AG09319 (cell line): ENCODE measurements around the gene PPP4R1.

Experiments
- DNase-seq: peaks from one replicate; pipeline ENCODE4 v3.0.0-alpha.2; 2010; ENCODE audit warnings: low read depth; ENCODE audit errors: extremely low read depth
- CTCF ChIP-seq: IDR thresholded peaks from 2 replicates; pipeline ENCODE4 v1.5.1; 2011; ENCODE audit warnings: low read depth, mild to moderate bottlenecking, inconsistent platforms, low read length, moderate library complexity

PPP4R1 gene

GRCh38 chr18:9606039-9606438 lies 8.3 kb downstream of the PPP4R1 start:
- no peak for TF ChIP-seq CTCF
- no peak for DNase-seq

- DNase-seq, result no peak
- no peak for TF ChIP-seq CTCF
Observed at GRCh38 chr18:9604348-9604747, 10.0 kb downstream of the PPP4R1 start.

- no peak for DNase-seq
- TF ChIP-seq CTCF, result no peak
Observed at GRCh38 chr18:9599328-9599727, 15.0 kb downstream of the PPP4R1 start.

GRCh38 chr18:9597609-9598008 lies 16.8 kb downstream of the PPP4R1 start:
- DNase-seq, result no peak
- TF ChIP-seq CTCF, result no peak

GRCh38 chr18:9596843-9597526 lies 17.4 kb downstream of the PPP4R1 start:
- TF ChIP-seq CTCF, result no peak
- no peak for DNase-seq

- DNase-seq, result no peak
- TF ChIP-seq CTCF, result no peak
Observed at GRCh38 chr18:9596226-9596625, 18.1 kb downstream of the PPP4R1 start.

GRCh38 chr18:9594823-9595596 lies 19.3 kb downstream of the PPP4R1 start:
- TF ChIP-seq CTCF, result no peak
- no peak for DNase-seq
